NCI-H345 treated with DMSO at 0.1 percent for 48 hours (cell line): ENCODE data around the gene RFT1.

ENCODE experiments used
- DNase-seq: peaks from one replicate; lab custom pipeline; 2025; ENCODE audit not compliant: unreplicated experiment; lab: John Stamatoyannopoulos, UW

Gene RFT1, protein sequence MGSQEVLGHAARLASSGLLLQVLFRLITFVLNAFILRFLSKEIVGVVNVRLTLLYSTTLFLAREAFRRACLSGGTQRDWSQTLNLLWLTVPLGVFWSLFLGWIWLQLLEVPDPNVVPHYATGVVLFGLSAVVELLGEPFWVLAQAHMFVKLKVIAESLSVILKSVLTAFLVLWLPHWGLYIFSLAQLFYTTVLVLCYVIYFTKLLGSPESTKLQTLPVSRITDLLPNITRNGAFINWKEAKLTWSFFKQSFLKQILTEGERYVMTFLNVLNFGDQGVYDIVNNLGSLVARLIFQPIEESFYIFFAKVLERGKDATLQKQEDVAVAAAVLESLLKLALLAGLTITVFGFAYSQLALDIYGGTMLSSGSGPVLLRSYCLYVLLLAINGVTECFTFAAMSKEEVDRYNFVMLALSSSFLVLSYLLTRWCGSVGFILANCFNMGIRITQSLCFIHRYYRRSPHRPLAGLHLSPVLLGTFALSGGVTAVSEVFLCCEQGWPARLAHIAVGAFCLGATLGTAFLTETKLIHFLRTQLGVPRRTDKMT

DNA sequence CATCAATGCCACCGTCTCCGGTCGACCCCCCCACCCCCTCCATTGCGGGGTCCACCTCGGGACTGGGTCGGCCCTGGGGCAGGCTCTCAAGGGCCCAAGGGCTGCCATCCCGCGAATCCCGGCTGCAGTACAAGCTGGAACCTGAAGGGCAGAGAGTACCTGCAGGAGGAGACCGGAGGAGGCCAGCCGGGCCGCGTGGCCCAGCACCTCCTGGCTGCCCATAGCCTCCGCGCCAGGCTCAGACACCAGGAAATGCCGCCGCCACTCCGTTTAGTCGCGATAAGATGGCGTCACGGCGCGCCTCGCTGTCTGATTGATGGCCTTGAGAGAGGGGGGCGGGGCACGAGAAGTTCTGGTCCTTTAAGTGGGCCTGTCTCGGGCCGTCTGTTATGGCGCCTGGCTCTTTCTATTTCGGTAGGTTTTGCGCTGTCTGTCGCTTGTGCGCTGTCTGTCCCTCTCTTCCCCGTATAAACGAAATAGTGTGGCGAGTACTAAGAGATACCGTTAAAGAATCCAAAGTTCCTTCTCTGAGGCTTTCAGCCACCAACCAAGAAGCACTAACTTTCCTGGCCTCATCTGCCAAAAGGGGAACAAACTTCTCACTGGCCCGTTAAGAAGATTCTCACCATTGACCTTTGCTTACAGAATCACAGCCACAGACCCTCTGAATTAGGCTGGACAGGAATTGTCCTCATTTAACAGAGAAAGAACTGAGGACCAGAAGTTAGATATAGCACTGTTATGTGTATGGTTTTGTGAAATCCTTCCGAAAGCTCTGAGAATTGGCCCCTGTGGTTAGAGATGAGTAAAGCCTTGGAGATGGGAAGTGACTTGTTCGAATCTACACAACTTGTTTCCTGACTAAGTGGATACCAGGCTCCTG is at the start of gene RFT1:
Gene RFT1 (minus strand): TSS at position 257 of the 883 bp plus-strand sequence. CDS start 35 bp downstream, at position 222.
- DNase-seq, result peak; percentile 74

DNA sequence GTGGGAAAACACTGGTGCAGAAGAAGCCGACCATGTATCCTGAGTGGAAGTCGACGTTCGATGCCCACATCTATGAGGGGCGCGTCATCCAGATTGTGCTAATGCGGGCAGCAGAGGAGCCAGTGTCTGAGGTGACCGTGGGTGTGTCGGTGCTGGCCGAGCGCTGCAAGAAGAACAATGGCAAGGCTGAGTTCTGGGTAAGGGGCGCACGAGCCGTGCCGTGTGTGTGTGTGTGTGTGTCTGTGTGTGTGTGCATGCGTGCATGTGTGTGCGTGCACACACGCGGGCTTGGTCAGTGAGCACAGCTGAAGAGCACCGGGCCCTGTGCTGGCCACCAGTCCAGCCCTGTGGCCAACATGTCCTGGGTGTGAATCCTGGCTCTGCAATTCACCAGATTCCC is 49.3 kb upstream of the RFT1 start:
- DNase-seq, result no peak

DNA sequence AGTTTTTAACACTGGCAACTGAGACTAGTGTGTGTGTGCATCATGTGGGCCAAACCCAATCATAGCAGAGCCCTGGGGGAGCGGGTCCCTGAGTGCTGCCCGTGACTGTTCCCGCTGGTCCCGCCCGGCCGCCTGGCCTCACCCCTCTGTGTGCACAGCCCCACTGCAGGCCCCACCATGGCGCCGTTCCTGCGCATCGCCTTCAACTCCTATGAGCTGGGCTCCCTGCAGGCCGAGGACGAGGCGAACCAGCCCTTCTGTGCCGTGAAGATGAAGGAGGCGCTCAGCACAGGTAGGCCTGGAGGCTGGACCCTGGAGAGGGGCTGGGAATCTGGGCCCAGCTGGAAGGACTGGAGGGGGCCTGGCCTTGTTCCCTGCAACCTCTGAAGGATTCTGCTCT is 48.0 kb upstream of the RFT1 start:
- DNase-seq, result no peak

DNA sequence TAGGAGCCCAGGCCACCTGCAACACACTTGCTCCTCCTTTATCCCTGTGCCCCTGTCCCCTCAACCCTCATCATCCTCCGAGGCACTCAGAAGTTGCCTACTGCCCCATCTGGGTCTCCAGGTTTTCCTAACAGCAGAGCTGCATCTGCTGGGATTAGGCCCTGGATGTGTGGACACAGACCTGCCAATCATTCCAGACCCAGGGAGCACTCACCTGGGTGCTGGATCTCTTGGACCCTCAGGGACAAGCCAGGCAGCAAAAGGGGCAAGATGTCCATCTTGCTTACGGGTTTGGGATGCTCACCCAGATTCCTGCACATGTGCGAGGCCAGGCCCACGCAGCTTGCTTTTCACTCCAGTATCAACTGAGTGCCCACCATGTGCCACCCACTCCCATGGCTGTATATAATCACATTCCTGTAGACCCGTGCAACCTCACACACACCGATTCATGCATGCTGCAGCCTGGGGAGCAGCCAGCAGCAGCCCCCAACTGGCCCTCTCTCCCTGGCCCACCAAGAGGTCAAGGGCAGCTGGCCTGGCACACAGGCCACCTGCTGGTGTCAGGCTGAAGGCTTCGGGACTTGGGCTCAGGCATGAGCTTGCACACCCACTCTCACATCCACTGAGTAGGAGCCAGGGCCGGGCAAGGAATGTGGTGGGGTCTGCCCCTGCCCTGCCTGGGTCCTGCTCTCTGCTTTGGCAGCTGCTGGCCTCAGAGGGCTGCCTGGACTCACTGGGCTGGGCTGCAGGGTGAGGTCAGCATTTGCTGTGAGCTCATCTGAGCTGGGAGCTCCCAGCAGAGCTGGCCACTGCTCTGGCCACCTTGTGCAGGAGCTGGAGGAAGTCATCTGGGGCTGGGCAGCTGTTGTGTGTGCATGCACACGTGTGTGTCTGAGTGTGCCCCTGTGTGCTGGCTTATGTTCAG is 45.6 kb upstream of the RFT1 start:
- DNase-seq, result no peak

DNA sequence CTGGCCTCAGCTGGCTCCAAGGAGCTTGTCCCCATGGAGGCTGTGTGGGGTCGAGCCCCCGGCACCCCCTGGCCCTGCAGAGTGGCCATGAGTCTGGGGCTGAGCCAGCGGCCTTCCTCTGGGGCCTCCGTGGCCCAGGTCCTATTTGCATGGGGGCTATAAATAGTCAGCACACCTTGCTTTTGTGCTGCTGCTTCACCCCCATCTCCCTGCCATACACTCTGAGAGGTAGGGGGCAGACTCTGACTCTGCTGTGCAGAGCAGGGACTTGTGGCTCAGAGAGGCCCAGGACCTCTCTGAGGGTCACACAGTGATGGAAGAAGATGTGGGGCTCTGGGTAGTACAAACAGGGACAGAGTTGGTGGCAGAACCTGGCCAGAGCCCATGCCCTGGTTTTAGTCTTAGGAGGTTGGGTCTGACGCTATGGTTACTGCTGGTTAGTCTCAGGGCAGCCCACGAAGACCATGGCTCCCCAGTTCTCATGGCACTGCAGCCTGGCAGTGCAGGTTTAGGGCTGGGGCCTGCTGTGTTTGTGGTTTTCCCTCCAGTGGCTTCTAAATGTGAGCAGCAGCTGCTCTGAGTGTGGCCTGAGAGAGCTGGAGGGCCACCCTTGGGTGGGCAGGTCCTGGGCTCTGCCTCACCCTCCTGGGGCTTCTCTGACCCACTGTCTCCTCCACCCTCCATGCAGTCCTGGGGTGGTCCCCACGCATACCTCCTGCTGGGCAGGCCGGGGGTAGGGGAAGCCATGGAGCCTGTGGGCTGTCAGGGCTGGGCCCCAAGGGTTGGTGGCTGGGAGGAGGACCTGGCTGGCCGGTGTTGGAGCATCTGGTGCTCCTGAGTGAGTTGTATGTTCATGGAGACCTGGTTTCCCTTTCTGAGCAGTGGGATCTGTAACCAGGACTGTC is 44.4 kb upstream of the RFT1 start:
- DNase-seq, result no peak

DNA sequence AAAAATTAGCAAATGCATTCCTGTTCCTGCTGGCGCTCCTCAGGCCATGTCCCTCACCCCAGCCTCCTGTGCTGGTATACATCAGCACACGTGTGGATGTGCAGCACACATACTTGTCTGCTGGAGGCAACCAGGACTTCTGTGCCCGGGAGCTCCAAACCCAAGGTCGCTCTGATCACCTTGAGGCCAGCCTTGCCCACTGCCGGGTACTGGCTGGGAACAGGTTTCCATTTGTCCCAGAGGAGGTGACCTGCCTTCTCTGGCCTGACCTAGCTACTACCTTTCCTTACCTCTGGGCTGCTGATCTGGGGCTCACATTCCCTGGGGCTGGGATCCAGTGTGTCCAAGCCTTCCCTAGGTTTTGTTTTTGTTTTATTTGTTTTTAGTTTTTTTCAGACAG is 42.9 kb upstream of the RFT1 start:
- no peak for DNase-seq

DNA sequence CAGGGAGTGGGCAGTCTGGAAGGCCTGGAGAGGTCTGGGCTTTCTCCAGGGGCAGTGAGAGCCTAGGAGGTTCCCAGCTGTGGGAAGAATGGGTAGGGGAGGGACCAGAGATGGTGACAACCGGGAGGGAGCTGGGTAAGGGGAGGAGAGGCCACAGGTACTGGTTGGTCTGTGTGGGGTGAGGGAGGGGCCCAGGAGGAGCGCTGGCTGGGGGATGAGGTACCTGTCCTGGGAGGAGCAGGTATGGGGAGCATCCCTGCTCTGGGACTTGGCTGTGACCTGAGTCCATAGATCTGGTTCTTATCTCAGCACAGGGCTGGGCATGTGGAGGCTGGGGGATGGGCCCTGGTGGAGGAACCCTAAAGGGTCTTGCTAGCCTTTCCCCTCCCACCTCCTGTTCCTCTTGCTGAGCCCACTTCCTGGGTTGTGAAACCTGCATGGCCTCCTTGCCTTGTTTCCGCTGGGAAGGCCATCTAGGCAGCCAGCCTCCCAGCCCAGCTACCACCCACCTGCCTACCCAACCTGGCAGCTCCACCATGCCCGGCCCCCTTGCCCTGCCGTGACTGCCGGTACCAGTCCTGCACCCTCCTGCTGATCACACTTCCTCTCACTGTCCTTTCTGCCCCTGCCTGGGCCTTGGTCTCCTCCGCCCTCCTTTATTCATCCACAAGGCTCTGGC is 41.7 kb upstream of the RFT1 start:
- DNase-seq, result no peak

DNA sequence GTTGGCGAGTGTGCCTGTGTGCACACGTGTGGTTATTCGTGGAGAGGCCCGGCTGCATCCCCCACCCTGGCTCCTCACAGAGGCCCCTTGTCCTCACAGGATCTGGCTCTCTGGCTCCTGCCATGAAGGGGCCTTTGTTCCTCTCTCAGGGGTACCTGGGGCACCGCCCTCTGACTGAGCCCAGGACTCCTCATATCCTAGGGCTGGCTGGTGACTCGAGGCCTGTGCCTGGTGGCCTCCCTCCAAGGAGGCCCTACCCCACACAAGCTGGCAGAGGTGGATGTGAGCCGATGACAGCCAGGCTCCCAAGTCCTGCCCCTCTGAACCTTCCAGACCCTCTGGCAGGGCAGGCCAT is 40.8 kb upstream of the RFT1 start:
- no peak for DNase-seq

DNA sequence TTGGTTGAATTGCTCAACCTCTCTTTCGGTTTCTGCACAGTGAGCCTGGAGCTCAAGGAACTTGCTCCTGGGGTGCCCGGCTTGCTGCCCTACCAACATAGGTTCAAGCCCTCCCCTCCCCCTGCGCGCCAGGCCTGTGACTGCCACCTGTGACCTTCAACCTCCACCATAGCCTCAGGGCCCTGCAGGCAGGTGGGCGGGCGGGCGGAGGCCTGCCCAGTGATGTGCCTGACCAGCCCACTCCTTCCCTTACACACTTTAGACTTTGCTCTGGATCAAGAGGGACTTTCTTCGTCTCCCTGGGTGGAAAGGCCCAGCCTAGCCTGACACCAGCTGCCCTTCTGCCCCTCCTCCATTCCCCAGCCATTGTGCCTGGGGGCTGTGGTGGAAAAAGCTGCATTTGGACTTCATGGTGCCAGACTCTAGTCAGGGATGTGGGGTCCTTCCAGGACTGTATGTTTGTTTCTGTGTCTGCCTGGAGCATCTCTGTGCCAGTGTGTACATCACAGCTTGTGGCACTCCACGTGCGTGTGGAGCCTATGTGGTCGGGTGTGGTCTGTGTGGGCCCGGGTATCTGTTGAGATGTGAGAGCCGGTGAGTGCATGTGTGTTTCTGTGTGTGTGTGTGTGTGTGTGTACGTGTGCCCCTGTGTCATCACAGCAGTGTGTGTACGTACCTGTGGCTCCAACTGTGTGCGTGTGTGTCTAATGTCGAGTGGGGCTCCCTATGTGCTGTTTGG is 40.3 kb upstream of the RFT1 start:
- DNase-seq, result no peak

DNA sequence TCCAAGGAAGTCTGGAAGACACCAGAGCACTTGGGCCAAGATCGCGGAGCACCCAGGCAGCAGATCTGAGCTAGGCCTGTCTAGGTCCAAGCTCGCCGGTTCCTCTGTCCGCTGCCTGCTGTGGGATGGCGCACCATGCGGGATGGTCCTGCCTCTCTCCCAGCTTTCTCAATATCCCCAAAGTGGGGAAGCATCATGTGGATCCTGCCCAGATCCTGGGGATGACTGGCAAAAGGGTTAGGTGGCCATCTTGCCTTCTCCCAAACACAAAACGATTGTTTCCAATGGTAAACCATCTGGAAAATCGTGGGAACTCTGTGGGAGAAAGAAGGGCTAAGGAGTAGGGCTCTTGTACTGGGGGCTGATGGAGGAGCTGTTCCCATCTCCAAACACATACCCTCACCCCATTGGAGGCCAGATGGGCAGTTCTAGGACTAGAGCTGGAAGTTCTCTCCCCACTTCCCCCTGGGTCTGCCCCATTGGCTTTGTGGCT is 39.6 kb upstream of the RFT1 start:
- no peak for DNase-seq

DNA sequence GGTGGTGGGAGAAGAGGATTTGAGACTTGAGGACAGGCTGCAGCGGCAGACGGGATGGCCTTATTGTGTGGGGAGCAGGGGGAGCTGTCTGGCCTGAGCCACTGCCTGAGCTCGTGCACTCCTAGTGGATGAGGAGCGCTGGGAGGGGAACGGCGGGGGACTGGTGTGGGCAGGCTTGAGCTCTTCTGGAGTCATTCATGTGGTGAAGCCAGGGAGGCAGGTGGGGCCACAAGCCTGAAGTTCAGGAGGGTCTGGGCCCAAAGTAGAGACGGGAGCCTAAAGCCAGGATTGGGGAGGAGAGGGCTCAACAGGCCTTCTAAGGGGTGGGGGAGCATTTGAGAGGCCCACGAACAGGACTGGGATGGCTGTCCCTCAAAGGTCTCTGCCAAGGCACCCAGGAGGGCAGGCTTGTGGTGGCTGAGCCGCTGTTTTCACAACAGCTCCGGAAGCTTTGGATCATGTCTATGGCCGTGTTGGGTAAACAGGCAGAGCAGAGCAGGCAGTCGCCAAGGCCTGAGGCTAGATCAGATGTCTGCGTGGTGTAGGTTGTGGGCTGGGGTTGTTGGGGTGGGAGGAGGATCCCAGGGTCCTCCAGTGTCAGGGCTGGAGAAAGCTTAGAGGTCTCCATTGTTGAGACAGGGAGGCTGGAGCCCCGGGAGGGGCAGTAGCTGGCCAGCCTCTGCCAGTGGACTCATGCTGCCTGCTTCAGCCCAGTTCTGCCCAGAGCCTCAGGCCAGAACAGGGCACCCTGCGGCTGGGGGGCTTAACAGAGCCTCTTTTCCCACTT is 39.0 kb upstream of the RFT1 start:
- no peak for DNase-seq

DNA sequence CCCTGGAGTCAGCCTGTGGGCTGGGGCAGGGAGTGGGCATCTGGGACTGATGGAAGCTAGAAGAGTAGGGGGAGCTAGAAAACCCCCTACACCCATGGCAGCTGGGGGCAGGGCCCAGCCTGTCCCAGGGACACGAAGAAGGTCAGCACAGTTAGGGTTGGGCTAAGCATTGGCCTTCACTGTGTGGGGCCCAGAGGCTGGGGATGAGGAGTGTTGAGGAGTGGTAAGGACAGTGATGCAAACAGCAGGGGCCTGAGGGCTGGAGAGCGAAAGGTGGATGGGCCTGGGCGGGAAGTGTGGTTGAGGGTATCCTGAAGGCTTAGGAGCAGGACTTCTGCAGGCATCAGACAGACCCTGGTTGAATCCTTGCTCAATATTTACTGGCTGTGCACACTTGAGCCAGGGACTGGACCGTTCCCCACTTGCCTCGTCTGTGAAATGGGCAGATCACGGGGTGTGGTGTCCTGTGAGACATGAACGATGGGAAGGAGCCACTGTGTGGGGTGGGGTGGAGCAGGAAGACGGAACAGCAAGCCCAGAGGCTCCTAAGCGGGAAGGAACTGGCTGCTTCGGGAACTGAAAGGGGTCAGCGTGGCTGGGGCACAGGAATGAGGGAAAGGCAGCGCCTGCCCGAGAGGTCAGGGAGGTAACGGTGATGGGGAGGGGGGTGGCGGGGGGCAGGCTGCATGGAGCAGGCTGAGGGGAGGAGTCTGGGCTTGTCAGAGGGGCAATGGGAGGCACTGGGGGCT is 38.1 kb upstream of the RFT1 start:
- no peak for DNase-seq

DNA sequence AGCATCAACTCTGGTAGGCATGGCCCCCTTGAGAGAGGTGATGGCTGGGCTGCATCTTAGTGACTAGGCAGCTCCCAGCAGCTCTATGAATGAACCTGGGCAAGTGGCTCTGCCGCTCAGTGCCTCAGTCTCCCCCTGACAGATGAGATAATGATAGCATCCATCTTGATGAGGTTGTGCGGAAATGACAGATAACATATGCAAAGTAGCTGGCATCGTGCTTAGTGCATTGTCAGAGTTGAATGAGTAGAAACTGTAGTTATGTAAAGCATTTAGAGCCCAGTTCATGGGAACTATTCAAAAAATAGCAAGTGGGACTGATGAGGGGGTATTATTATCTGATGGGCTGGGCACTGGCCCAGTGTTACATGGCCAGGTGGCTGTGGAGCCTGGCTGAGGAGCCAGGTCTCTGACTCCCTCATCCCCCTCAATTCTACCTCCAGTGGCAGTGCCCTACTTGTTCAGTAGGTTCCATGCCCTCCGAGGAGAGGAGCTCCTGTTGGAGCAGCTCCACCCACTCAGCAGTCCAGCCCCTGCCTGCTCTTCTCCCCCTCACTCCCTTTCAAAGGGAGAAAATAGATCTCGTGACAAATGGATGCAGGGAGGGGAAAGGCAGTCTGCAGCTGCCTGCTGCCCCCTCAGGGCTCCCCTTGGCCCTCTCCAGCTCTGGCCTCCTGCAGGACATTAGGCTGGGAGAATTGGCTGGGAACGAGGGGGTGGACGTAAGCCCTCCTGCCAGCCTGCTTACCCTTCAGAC is 37.4 kb upstream of the RFT1 start:
- no peak for DNase-seq

DNA sequence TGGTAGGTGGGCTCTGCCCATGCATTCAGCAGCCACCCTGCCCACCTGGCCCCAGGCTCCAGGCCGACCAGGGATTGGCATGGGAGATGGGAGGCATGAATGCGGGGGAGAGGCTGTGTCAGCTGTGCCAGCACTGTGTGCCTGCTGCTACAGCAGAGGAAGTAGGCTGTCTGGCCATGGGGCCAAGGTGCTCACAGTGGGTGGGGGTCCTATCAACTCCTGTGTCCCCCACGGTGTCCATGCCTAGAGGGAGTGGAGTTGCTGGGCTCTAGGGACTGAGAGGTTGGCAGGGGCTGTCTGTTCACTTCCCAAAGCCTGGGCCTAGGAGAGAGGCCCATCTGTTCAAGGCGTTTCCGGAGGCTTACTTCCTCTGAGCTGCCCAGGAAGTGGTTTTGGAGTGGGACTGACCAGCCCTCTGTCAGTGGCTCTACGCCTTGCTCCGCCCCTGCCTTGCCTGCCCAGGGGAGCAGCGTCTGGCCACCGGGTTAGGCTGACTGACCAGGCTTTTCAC is 36.6 kb upstream of the RFT1 start:
- DNase-seq, result no peak

DNA sequence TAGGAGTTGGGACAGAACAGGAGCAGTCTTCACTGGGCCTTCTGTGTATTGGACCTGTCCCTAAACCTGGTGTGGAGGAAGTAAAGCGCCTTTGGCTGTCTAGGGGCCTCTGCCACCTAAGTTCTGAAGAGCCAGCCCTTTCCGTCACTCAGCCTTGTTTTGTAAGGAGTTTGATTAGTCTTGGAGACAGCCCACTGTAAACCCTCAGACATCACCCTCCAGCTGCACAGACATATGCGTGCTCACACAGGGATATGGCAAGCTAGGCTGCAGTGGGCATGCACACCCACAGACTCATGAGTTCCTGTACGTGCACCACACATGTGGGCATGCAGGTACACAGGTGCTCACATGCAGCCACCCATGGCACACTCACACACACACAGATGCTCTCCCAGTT is 36.0 kb upstream of the RFT1 start:
- DNase-seq, result no peak

DNA sequence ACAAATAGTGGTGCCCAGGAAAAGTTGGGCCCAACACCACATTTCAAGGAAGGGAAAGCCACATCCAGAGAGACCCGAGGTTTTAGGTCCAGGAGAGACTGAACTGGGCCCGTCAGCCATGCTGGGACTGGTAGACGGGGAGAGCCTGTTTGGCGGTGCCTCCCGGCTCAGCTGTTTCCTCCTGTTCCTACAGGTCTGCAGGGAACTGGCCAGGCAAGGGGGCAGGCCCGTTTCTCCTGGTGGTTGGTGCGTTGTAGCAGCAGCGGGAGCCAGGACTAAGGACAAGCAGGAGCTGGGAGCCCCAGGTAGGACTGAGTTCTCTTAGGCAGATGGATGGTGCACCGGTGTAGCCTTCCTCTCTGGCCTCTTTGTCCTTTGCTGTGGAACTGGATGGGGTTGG is 34.7 kb upstream of the RFT1 start:
- DNase-seq, result no peak
